Neural progenitor cell (in vitro differentiated cells): ENCODE data around the gene TEX9. TPM values are rescaled to one million over a fixed set of nuclear protein-coding genes. Genes with fewer than 3 reads are reported as not detected.
"Not testable (repeated sequence)": the region's sequence is repeated elsewhere in the genome, so short reads cannot be mapped to it uniquely, and the experiment has no call there.

Experiments used
- DNase-seq: peaks from one replicate; pipeline ENCODE4 v3.0.0-alpha.2; 2016; ENCODE audit warnings: low spot score
- H2AFZ ChIP-seq: fragments of 200-600 bp; sonication (generic); replicated peaks from 2 replicates; pipeline ENCODE4 v1.6.1; 2016; ENCODE audit warnings: antibody characterized with exemption
- H3F3A ChIP-seq: fragments of 200-600 bp; sonication (generic); 2 replicates; pipeline ENCODE4 v1.6.1; 2016; ENCODE audit warnings: antibody characterized with exemption, low read depth
- H3K27ac ChIP-seq: fragments of 200-600 bp; sonication (generic); 2 replicates; pipeline ENCODE4 v1.5.1; 2016; ENCODE audit warnings: mild to moderate bottlenecking
- H3K27me3 ChIP-seq: fragments of 200-600 bp; sonication (generic); 2 replicates; pipeline ENCODE4 v1.6.1; 2016; ENCODE audit warnings: mild to moderate bottlenecking, moderate library complexity
- H3K36me3 ChIP-seq: fragments of 200-600 bp; sonication (generic); 2 replicates; pipeline ENCODE4 v1.5.1; 2016
- H3K4me1 ChIP-seq: fragments of 200-600 bp; sonication (generic); 2 replicates; pipeline ENCODE4 v1.6.1; 2016; ENCODE audit warnings: mixed run types
- H3K4me2 ChIP-seq: fragments of 200-600 bp; sonication (generic); 2 replicates; pipeline ENCODE4 v1.6.1; 2016
- H3K4me3 ChIP-seq: fragments of 200-600 bp; sonication (generic); 2 replicates; pipeline ENCODE4 v1.5.1; 2016
- H3K79me2 ChIP-seq: fragments of 200-600 bp; sonication (generic); 2 replicates; pipeline ENCODE4 v1.6.1; 2016; ENCODE audit warnings: low read depth
- H3K9ac ChIP-seq: fragments of 200-600 bp; sonication (generic); 2 replicates; pipeline ENCODE4 v1.6.1; 2016
- H3K9me3 ChIP-seq: fragments of 200-600 bp; sonication (generic); 2 replicates; pipeline ENCODE4 v1.5.1; 2016; ENCODE audit warnings: low read depth
- H4K20me1 ChIP-seq: fragments of 200-600 bp; sonication (generic); 2 replicates; pipeline ENCODE4 v1.6.1; 2016; ENCODE audit warnings: low read depth
- H3K27ac Mint-ChIP-seq: 3 replicates; pipeline ENCODE4 v1.8.0; 2021; ENCODE audit warnings: mixed read lengths
- H3K27me3 Mint-ChIP-seq: 2 replicates; pipeline ENCODE4 v1.8.0; 2022; ENCODE audit warnings: low read depth, mild to moderate bottlenecking, inconsistent platforms, moderate library complexity, mixed read lengths; ENCODE audit not compliant: insufficient read depth
- H3K36me3 Mint-ChIP-seq: 3 replicates; pipeline ENCODE4 v1.8.0; 2021; ENCODE audit warnings: mixed read lengths
- H3K4me1 Mint-ChIP-seq: 3 replicates; pipeline ENCODE4 v1.8.0; 2021; ENCODE audit warnings: mixed read lengths
- H3K4me3 Mint-ChIP-seq: 3 replicates; pipeline ENCODE4 v1.8.0; 2021; ENCODE audit warnings: mild to moderate bottlenecking, moderate library complexity, mixed read lengths
- H3K9me3 Mint-ChIP-seq: 3 replicates; pipeline ENCODE4 v1.8.0; 2020; ENCODE audit warnings: mixed read lengths
- EZH2 ChIP-seq: fragments of 200-600 bp; sonication (generic); IDR thresholded peaks from 2 replicates; pipeline ENCODE4 v1.6.1; 2017; ENCODE audit warnings: antibody characterized with exemption, mild to moderate bottlenecking, moderate library complexity
- EZH2phosphoT487 ChIP-seq: fragments of 200-600 bp; sonication (generic); IDR thresholded peaks from 2 replicates; pipeline ENCODE4 v1.6.1; 2017; ENCODE audit warnings: antibody characterized with exemption
- total RNA-seq: library from RNA; depleted of rRNA; stranded (reverse); fragments of >200 nt; gene quantifications from 2 replicates; pipeline ENCODE4 v1.2.3, GENCODE V29; 2015; ENCODE audit warnings: low replicate concordance
- TF ChIP-seq, protein P1 (sequence below): fragments of 200-600 bp; sonication (generic); IDR thresholded peaks from 2 replicates; pipeline ENCODE4 v1.5.1; 2017; ENCODE audit warnings: antibody characterized with exemption, mild to moderate bottlenecking

Gene TEX9
- total RNA-seq, 1 donor from 2014 or later, result 8.1 TPM

DNA sequence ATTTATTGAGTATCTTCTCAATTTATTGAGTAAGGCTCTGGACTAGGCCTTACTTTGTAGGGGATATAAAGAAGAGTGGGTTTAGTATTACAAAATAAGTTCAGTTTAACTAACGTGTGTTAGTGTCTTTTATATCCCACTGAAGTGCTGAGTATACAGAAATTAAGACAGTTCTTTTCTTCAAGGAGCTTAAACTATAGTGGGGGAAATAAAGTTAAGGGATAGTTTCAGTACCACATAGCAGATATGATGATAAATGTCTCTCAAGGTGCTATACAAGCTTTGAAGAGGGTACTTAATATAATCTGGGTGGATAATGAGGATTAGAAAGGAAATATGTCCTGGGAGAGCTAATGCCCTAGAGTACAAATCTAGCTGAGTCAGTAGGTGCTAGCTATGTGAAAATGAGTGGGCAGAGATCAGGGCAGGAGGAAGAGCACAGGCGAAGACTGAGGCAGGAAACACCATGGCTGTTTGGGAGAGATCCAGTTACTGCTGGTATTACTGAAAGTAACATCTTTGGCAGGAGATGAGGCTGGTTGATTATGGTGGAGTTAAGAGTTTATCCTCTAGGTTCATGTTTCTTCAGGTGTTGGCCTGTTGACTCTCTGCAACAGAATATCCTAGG is 46.0 kb downstream of the TEX9 start:
- H3K4me3 Mint-ChIP-seq, result no peak overlapping the region
- TF ChIP-seq, protein P1, sequence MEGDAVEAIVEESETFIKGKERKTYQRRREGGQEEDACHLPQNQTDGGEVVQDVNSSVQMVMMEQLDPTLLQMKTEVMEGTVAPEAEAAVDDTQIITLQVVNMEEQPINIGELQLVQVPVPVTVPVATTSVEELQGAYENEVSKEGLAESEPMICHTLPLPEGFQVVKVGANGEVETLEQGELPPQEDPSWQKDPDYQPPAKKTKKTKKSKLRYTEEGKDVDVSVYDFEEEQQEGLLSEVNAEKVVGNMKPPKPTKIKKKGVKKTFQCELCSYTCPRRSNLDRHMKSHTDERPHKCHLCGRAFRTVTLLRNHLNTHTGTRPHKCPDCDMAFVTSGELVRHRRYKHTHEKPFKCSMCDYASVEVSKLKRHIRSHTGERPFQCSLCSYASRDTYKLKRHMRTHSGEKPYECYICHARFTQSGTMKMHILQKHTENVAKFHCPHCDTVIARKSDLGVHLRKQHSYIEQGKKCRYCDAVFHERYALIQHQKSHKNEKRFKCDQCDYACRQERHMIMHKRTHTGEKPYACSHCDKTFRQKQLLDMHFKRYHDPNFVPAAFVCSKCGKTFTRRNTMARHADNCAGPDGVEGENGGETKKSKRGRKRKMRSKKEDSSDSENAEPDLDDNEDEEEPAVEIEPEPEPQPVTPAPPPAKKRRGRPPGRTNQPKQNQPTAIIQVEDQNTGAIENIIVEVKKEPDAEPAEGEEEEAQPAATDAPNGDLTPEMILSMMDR, result no peak
- TF ChIP-seq EZH2 (no peak), EZH2phosphoT487 (no peak)
- H3K36me3 ChIP-seq, result no peaks in the 10 kb centered on the region
- H3K4me3 ChIP-seq, result no peak overlapping the region
- H3K9ac ChIP-seq, result no peak overlapping the region
- no peak overlapping the region for H3K27ac ChIP-seq
- no peaks in the 10 kb centered on the region for H4K20me1 ChIP-seq
- no peaks in the 10 kb centered on the region for H3K79me2 ChIP-seq
- no peaks in the 10 kb centered on the region for H3F3A ChIP-seq
- H2AFZ ChIP-seq, result no peak overlapping the region
- no peaks in the 10 kb centered on the region for H3K27me3 Mint-ChIP-seq
- H3K36me3 Mint-ChIP-seq, result peaks cover 17% of the 10 kb centered on the region
- no peaks in the 10 kb centered on the region for H3K9me3 ChIP-seq
- no peaks in the 10 kb centered on the region for H3K9me3 Mint-ChIP-seq
- H3K4me1 ChIP-seq, result no peaks in the 10 kb centered on the region
- H3K4me1 Mint-ChIP-seq, result no peaks in the 10 kb centered on the region
- no peaks in the 10 kb centered on the region for H3K27me3 ChIP-seq
- no peak overlapping the region for H3K27ac Mint-ChIP-seq
- no peak overlapping the region for H3K4me2 ChIP-seq
- no peak for DNase-seq

DNA sequence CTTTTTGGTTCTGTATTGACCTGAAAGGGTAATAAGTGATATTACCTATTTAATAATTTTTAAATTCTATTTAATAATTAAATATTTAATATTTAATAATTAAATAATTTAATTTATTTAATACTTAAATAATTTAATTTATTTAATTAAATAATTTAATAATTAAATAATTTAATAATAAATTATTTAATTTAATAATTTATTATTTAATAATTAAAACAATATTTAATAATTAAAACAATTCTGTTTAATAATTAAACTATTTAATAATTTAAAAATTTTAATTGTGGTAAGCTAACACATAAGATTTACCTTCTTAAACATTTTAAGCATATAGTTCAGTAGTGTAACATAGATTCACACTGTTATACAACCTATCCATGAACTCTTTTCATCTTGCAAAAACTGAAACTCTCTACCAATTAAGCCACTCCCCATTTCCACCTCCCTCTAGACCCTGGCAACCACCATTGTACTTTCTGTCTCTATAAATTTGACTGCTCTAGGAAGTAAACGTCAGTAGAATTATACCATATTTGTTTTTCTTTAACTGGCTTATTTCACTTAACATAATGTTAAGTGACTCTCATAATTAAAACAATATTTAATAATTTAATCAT is 48.0 kb downstream of the TEX9 start:
- H3F3A ChIP-seq, H3K27me3 Mint-ChIP-seq, H3K27ac Mint-ChIP-seq, H3K4me3 Mint-ChIP-seq, H3K79me2 ChIP-seq, H2AFZ ChIP-seq, H3K4me1 ChIP-seq, H4K20me1 ChIP-seq, H3K27me3 ChIP-seq, DNase-seq, H3K9me3 ChIP-seq, H3K27ac ChIP-seq, H3K4me2 ChIP-seq, H3K9ac ChIP-seq, H3K4me3 ChIP-seq, H3K36me3 ChIP-seq, H3K4me1 Mint-ChIP-seq, H3K9me3 Mint-ChIP-seq: not testable (repeated sequence)
- peaks cover 35% of the 10 kb centered on the region for H3K36me3 Mint-ChIP-seq

DNA sequence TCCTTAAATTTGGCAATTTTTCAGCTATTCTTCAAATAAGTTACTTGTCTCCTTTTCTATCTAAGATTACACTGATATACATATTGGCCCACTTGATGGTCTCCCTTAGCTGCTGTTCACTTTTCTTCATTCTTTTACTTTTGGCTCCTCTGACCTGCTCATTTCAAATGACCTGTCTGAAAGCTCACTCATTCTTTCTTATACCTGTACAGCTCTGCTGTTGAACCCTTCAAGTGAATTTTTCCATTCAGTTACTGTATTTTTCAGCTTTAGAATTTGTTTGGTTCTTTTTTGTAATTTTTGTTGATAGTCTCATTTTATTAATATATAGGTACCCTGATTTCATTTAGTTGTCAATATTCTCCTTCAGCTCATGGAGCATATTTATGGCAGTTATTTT is 60.0 kb downstream of the TEX9 start:
- DNase-seq, result no peak
- no peak overlapping the region for H3K4me3 Mint-ChIP-seq
- Histone ChIP-seq H3K4me2 (no peak overlapping the region), H3K9me3 (no peaks in the 10 kb centered on the region), H3K27ac (no peak overlapping the region), H3K4me3 (no peak overlapping the region), H3K79me2 (no peaks in the 10 kb centered on the region), H3K27me3 (no peaks in the 10 kb centered on the region), H2AFZ (no peak overlapping the region), H3K9ac (no peak overlapping the region), H4K20me1 (no peaks in the 10 kb centered on the region), H3K4me1 (no peaks in the 10 kb centered on the region), H3F3A (no peaks in the 10 kb centered on the region), H3K36me3 (no peaks in the 10 kb centered on the region)
- no peaks in the 10 kb centered on the region for H3K4me1 Mint-ChIP-seq
- H3K27me3 Mint-ChIP-seq, result no peaks in the 10 kb centered on the region
- peaks cover 38% of the 10 kb centered on the region for H3K36me3 Mint-ChIP-seq
- peaks cover 10% of the 10 kb centered on the region for H3K9me3 Mint-ChIP-seq
- H3K27ac Mint-ChIP-seq, result no peak overlapping the region
- TF ChIP-seq EZH2 (no peak), EZH2phosphoT487 (no peak)
- TF ChIP-seq, protein P1, result no peak

DNA sequence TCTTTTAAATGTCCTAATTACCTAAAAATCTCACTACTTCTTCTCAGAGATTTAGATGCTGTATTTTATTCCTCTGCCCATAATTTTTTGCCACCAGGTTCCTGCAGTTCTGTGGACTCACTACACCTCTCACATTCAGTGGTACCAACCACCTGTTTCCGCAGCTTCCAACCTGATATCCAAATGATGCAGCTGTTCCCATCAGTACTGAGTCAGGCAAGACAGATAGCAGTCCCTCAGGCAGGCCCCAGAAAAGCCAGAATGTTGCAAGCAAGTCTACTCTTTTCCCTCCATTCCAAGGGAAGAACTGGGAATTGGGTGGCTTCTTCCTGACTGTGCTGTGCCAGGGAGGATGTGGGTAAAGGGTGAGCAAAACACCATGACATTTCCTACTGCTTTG is 60.8 kb downstream of the TEX9 start:
- Histone ChIP-seq H3K4me1 (no peaks in the 10 kb centered on the region), H4K20me1 (no peaks in the 10 kb centered on the region), H3F3A (no peaks in the 10 kb centered on the region), H3K36me3 (no peaks in the 10 kb centered on the region), H3K27ac (no peak overlapping the region), H3K27me3 (no peaks in the 10 kb centered on the region), H3K9ac (no peak overlapping the region), H3K79me2 (no peaks in the 10 kb centered on the region), H3K4me3 (no peak overlapping the region), H3K4me2 (no peak overlapping the region), H2AFZ (no peak overlapping the region), H3K9me3 (no peaks in the 10 kb centered on the region)
- H3K36me3 Mint-ChIP-seq, result peaks cover 32% of the 10 kb centered on the region
- no peak for DNase-seq
- H3K27ac Mint-ChIP-seq, result no peak overlapping the region
- H3K27me3 Mint-ChIP-seq, result no peaks in the 10 kb centered on the region
- H3K9me3 Mint-ChIP-seq, result peaks cover 8% of the 10 kb centered on the region
- H3K4me1 Mint-ChIP-seq, result no peaks in the 10 kb centered on the region
- no peak for TF ChIP-seq EZH2phosphoT487
- TF ChIP-seq EZH2, result no peak
- TF ChIP-seq, protein P1, result no peak
- no peak overlapping the region for H3K4me3 Mint-ChIP-seq
